Upper lobe of right lung (tissue), 1 donor: Measurements from ENCODE around the gene IGIP. TPM values are rescaled to one million over a fixed set of nuclear protein-coding genes. Genes with fewer than 3 reads are reported as not detected.

Source experiments
- ATAC-seq: fragments of 200-7000 bp; cut with Tn5 transposase; one replicate; pipeline ENCODE4 v1.9.1; 2020; ENCODE audit warnings: mild to moderate bottlenecking, moderate library complexity
- DNase-seq: peaks from one replicate; pipeline ENCODE4 v3.0.0-alpha.2; 2020
- H3K27ac ChIP-seq: fragments of 200-600 bp; one replicate; pipeline ENCODE4 v1.8.0; 2022
- H3K27me3 ChIP-seq: fragments of 200-600 bp; one replicate; pipeline ENCODE4 v1.8.0; 2022; ENCODE audit warnings: mild to moderate bottlenecking
- H3K36me3 ChIP-seq: fragments of 200-600 bp; one replicate; pipeline ENCODE4 v1.8.0; 2022
- H3K4me1 ChIP-seq: fragments of 200-600 bp; one replicate; pipeline ENCODE4 v1.8.0; 2022
- H3K4me3 ChIP-seq: fragments of 200-600 bp; one replicate; pipeline ENCODE4 v1.8.0; 2022; ENCODE audit warnings: mild to moderate bottlenecking
- H3K9me3 ChIP-seq: fragments of 200-600 bp; one replicate; pipeline ENCODE4 v1.8.0; 2022
- intact Hi-C: fragments of 100-400 bp; cut with DNase I; formaldehyde crosslinking; loops from one replicate; pipeline ENCODE4 v1.11.0; 2022
- total RNA-seq: library from RNA; stranded (reverse); fragmentation: NEBNext Ultra II Directional; extraction: Animal tissue kit (Norgen Biotek cat#: 25700); gene quantifications from one replicate; pipeline ENCODE4 v1.2.1, GENCODE V29; 2021
- TF ChIP-seq, protein P1 (sequence below): fragments of 200-600 bp; IDR thresholded peaks from one replicate; pipeline ENCODE4 v1.8.0; 2022; ENCODE audit warnings: antibody characterized with exemption
- donor health status: DM: no; HTN: yes; CAD: no; lungs with severe emphysema.

IGIP gene
- total RNA-seq, 1 donor from 2014 or later, result 17.3 TPM

DNA sequence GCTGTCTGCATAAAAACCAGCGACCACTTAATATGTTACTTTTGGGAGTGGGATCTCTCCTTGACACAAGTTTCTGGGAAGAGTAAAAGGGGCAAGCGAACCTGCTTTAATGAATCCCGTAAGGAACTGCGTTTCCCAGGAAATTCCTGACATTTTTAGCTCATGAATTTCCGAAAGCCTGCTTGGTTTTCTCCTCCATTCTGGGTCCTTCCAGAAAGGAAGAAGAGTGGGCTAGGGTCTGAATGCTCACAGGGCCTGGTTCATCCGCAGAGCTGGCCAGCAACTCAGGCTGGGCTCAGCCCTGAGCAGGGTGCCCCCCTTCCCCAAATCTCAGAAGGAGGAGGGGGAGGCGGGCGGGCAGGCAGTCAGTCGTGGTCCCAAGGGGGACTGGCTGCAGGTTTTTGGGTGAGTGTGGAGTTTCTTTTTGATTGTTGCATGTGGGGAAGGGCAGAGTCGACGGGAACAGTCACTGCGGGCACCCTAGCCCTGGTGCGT is 13.0 kb upstream of the IGIP start:
- Histone ChIP-seq H3K4me3 (peak overlapping the region; percentile 77), H3K27me3 (no peaks in the 10 kb centered on the region), H3K36me3 (no peaks in the 10 kb centered on the region), H3K9me3 (no peaks in the 10 kb centered on the region), H3K27ac (peak overlapping the region; percentile 92), H3K4me1 (peaks cover 58% of the 10 kb centered on the region)
- ATAC-seq (no peak), DNase-seq (no peak)
- intact Hi-C loops, result no loop called here
- TF ChIP-seq, protein P1, sequence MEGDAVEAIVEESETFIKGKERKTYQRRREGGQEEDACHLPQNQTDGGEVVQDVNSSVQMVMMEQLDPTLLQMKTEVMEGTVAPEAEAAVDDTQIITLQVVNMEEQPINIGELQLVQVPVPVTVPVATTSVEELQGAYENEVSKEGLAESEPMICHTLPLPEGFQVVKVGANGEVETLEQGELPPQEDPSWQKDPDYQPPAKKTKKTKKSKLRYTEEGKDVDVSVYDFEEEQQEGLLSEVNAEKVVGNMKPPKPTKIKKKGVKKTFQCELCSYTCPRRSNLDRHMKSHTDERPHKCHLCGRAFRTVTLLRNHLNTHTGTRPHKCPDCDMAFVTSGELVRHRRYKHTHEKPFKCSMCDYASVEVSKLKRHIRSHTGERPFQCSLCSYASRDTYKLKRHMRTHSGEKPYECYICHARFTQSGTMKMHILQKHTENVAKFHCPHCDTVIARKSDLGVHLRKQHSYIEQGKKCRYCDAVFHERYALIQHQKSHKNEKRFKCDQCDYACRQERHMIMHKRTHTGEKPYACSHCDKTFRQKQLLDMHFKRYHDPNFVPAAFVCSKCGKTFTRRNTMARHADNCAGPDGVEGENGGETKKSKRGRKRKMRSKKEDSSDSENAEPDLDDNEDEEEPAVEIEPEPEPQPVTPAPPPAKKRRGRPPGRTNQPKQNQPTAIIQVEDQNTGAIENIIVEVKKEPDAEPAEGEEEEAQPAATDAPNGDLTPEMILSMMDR, result no peak

GRCh38 chr5:140113180-140113698 is 12.5 kb upstream of the IGIP start:
- peak overlapping the region; percentile 92 for H3K27ac ChIP-seq
- TF ChIP-seq, protein P1, result no peak
- ATAC-seq (peak; percentile 0), DNase-seq (peak; percentile 69)
- H3K9me3 ChIP-seq, result no peaks in the 10 kb centered on the region
- H3K27me3 ChIP-seq, result no peaks in the 10 kb centered on the region
- intact Hi-C loops, result no loop called here
- H3K4me1 ChIP-seq, result peaks cover 63% of the 10 kb centered on the region
- peak overlapping the region; percentile 77 for H3K4me3 ChIP-seq
- H3K36me3 ChIP-seq, result no peaks in the 10 kb centered on the region

GRCh38 chr5:140113699-140114263 is 12.0 kb upstream of the IGIP start, which contains the start of gene PURA:
Gene PURA (plus strand): TSS chr5:140114109. CDS start chr5:140114182, 73 bp downstream.
- H3K4me1 ChIP-seq, result peaks cover 65% of the 10 kb centered on the region
- intact Hi-C loops, result no loop called here
- peak within 1 kb of the TSS; percentile 92 for H3K27ac ChIP-seq
- H3K36me3 ChIP-seq, result no peaks in the 10 kb centered on the region
- H3K27me3 ChIP-seq, result no peaks in the 10 kb centered on the region
- peak; percentile 97 for DNase-seq
- TF ChIP-seq, protein P1, result no peak
- H3K4me3 ChIP-seq, result peak within 1 kb of the TSS; percentile 77
- H3K9me3 ChIP-seq, result no peaks in the 10 kb centered on the region
- ATAC-seq, result peak; percentile 95

DNA sequence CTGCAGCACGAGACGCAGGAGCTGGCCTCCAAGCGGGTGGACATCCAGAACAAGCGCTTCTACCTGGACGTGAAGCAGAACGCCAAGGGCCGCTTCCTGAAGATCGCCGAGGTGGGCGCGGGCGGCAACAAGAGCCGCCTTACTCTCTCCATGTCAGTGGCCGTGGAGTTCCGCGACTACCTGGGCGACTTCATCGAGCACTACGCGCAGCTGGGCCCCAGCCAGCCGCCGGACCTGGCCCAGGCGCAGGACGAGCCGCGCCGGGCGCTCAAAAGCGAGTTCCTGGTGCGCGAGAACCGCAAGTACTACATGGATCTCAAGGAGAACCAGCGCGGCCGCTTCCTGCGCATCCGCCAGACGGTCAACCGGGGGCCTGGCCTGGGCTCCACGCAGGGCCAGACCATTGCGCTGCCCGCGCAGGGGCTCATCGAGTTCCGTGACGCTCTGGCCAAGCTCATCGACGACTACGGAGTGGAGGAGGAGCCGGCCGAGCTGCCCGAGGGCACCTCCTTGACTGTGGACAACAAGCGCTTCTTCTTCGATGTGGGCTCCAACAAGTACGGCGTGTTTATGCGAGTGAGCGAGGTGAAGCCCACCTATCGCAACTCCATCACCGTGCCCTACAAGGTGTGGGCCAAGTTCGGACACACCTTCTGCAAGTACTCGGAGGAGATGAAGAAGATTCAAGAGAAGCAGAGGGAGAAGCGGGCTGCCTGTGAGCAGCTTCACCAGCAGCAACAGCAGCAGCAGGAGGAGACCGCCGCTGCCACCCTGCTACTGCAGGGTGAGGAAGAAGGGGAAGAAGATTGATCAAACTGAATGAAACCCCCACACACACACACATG is 11.2 kb upstream of the IGIP start:
- no peaks in the 10 kb centered on the region for H3K27me3 ChIP-seq
- H3K4me1 ChIP-seq, result peaks cover 57% of the 10 kb centered on the region
- no peaks in the 10 kb centered on the region for H3K9me3 ChIP-seq
- peak; percentile 88 for DNase-seq
- peak overlapping the region; percentile 77 for H3K4me3 ChIP-seq
- no peaks in the 10 kb centered on the region for H3K36me3 ChIP-seq
- TF ChIP-seq, protein P1, result no peak
- H3K27ac ChIP-seq, result peak overlapping the region; percentile 92
- ATAC-seq, result peak; percentile 82
- intact Hi-C loops, result no loop called here

DNA sequence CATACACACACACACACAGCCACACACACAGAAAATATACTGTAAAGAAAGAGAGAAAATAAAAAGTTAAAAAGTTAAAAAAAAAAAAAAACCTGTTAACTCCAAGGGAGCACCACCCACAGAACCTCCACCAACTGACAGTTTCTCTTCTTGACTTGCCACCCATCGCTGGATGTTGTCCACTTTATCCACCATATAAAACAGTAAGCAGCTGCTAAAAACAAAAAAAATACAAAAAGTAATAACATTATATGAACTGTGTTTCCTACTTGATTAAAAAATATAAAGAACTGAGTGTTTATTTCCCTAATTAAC is 10.6 kb upstream of the IGIP start:
- H3K4me3 ChIP-seq, result peak overlapping the region; percentile 77
- intact Hi-C loops, result no loop called here
- ATAC-seq (no peak), DNase-seq (no peak)
- H3K27me3 ChIP-seq, result no peaks in the 10 kb centered on the region
- no peak overlapping the region for H3K27ac ChIP-seq
- no peaks in the 10 kb centered on the region for H3K36me3 ChIP-seq
- no peaks in the 10 kb centered on the region for H3K9me3 ChIP-seq
- TF ChIP-seq, protein P1, result no peak
- peaks cover 56% of the 10 kb centered on the region for H3K4me1 ChIP-seq
